Stimulated activated CD4-positive, alpha-beta T cell treated with anti-CD3 and anti-CD28 coated beads, Interleukin-2, amount 100 ng/mL, for 24 hours (primary cell): ENCODE data around the gene GAS6.

Experiments
- DNase-seq, 2 donors: peaks; one replicate each; pipeline ENCODE4 v3.0.0-alpha.2; 2020

The GAS6 gene

DNA sequence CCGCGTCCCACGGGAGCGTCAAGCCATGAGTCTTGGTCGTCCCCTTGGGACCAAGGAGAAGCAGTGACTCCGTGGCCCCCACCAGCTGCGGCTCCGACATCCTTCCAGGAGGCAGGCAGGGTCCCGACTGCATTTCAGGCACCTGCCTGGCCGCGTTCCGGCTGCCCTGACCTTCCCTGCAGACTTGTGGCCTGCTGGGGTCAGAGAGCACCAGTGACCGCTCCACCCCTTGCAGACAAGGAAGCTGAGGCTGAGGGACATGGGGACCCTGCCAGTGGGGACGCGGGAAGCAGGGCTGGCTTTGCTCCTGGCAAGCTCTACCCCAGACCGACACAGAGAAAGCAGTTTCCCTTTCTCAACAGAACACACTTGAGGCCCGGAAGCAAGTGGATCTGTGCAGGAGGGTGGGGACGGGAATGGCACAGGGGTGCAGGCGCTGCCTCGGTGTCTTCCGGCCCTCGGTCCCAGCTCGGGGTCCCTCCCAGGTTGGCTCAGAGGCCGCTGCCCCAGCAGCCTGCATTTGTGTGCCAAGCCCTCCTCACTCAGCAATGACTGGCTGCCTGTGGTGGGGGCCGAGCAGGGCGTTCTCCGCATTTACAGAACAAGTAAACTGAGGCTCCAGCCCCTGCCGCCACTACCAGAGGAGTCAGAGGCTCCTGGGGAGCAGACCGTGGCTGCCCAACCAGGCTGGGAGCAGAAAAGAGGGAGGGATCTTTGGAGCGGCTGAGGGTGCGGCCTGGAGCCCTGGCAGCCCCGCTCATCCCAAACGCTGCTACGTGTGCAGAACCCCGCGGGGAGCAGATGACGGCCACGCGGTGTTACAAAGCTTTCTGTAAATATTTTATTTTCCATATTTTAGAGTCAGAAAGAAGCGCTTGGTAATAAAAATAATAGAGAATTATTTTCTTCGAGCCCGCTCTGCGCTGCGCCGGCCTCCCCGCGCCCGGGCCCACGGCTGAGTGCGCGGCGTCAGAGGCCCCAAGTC is 43.9 kb downstream of the GAS6 start:
- DNase-seq: no peak

DNA sequence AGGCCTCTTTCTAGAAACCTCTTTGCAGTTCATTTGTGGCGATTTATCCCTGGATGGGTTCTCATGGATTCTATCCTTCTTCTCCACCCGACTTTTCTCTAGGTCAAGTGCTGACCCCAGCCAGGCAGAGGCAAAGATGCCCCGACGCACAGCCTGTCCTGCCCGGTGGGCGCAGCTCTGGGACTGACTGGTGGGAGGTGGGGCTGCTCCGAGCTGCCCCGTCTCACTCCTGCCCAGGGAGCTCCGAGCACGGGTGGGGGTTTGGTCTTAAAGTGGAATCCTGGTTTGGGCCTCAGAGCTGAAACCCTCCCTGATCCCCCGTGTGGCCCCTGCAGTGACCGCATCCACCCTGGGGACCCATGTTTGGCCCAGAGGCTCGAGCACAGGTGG is 44.5 kb downstream of the GAS6 start:
- DNase-seq: no peak

DNA sequence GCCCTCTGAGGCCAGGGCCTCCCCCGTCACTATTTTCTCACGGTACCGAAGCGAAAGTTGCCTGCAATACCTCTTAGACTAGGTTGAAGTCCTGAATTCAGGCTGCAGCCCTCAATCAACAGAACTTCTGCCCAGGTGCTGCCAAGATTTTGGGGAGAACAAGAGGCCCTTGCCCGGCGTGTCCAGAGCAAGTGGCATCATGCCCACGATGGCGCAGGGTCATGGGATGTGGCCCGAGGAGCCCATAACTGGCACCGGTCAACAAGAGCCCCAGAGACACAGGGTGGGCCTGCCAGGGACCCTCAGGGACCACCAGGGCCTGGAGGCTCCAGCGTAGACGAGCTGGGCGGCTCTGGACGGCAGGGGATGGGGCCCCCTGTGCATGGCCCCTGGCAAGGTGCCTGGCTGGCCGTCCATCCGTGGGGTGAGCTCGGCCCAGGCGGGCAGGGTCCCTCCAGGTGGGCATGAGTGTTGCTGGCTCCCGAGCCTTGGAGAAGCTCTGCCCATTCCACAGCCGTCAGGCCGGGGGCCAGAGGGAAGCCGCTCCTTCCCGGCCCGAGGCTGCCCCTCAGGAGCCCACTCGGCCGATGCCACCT is 45.1 kb downstream of the GAS6 start:
- no peak for DNase-seq

GRCh38 chr13:113817860-113818691 is 45.8 kb downstream of the GAS6 start:
- DNase-seq: no peak

- peak; percentile 90 to 92 for DNase-seq
These were observed 46.7 kb downstream of the GAS6 start for GRCh38 chr13:113816946-113817859.

DNA sequence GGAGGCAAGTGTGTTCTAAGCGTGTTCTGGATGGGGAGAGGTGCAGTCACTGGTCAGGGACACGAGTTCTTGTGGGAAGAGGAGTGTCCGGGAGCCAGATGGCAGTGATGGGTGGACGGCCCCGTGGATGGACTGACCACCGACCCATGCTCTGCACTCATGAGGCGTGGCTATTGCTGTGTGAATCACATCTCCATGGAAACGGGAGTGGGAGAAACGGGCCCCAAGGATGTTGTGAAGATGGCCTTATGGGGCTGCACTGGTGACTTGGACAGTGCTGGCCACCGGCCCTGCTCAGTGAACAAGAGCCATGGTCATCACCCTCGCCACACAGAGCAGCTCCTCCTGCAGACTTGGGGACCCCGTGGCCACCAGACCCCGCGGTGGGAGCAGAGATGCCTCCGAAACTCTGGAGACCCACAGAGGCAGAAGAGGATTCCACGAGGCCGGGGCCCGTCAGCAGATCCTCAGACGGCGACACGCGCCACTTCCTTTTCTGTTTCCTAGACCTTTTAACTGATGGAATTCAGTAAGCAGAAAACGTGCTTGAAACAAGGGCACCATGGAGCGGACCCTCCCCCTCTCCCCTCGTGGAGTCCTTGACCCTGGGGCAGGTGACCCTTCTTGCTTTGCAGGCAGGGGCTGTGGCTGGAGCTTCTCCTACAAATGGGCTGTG is 47.5 kb downstream of the GAS6 start:
- peak in 1 of 2 donors; percentile 12 for DNase-seq

DNA sequence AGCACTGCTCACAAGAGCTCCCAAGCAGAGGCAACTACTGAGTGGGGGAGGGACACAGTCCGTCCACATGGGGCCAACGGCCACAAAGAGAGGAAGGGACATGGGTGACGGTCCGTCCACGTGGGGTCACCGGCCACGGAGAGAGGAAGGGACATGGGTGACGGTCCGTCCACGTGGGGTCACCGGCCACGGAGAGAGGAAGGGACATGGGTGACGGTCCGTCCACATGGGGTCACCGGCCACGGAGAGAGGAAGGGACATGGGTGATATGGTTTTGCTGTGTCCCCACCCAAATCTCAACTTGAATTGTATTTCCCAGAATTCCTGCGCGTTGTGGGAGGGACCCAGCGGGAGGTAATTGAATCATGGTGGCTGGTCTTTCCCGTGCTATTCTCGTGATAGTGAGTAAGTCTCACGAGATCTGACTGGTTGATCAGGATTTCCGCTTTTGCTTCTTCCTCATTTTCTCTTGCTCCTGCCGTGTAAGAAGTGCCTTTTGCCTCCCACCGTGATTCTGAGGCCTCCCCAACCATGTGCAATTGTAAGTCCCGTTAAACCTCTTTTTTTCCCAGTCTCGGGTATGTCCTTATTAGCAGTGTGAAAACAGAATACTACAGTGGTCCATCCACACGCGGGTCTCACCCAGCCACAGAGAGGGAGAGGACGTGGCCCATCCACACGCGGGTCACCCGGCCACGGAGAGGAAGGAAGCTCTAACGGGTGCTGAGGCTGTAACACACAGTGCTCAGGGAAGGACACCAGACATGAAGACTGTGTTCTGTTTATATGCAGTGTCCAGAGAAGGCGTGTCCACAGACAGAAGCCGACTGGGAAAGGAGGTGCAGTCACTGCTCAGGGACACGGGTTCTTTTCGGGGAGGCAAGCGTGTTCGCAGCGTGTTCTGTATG is 48.5 kb downstream of the GAS6 start:
- peak; percentile 31 to 32 for DNase-seq

DNA sequence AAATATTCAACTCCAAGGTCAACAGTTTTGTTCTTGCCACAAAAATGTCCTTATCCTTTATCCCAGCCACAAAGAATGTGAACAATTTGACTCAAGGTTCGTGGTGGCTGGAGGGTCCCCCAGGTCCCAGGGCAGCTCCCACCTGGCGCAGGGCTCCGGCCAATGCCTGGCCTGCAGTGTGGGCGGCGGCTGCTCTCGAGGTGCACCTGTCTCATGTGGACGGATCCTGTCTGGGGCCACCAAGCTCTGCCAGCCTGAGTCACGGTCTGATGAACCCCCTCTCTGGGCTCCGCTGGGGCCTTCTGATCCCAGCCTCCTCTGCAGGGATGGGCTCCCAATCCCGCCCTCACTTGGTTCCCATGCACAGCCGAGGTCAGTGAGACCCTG is 49.4 kb downstream of the GAS6 start:
- no peak for DNase-seq

GRCh38 chr13:113813749-113814434 is 50.0 kb downstream of the GAS6 start:
- no peak for DNase-seq

- DNase-seq: no peak
These were observed 50.7 kb downstream of the GAS6 start for GRCh38 chr13:113813070-113813748.

- DNase-seq: no peak
These were observed 51.5 kb downstream of the GAS6 start for GRCh38 chr13:113812178-113813040.

- no peak for DNase-seq
These were observed 52.6 kb downstream of the GAS6 start for GRCh38 chr13:113811081-113811928.

- no peak for DNase-seq
These were observed 53.2 kb downstream of the GAS6 start for GRCh38 chr13:113810640-113811039.

- DNase-seq: no peak
These were observed 53.9 kb downstream of the GAS6 start for GRCh38 chr13:113809934-113810333.

- no peak for DNase-seq
These were observed 55.6 kb downstream of the GAS6 start for GRCh38 chr13:113808058-113808834.

DNA sequence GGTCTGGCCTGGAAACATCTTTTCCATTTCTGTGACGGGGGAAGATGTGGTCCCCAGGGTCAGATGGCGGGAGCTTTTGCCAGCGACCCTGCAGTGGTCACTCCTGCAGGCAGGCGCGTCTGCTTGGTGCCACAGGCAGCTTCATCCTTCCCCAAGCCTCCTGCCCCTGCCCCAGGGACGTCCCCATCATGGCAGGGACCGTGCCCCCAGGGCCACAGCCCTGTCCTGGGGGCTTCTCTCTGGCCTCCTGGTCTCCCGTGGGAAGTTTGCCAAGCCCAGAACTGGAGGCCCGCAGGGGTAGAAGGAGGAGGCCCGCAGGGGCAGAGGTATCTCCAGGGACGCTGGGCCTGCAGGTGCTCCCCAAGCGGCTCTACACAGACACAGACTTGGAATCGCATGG is 57.4 kb downstream of the GAS6 start:
- no peak for DNase-seq

DNA sequence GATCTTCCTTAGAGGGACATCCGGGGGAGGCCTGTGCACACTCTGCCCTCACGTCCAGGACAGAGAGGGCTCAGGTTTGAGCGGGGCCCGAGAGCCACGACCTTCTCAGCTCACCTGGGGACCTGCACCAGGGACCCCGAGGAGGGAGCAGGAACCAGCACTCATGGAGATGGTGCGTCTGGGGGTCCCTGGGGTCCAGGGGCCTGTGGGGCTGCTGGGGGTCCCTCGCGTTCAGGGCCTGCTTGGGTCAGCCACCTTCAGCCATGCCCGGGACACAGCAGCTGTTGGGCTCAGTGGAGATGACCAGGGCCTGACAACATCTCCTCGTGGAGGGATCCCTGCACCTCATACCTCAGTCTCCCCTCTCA is 57.8 kb downstream of the GAS6 start:
- no peak for DNase-seq
